Naive thymus-derived CD4-positive, alpha-beta T cell (primary cell): Measurements from ENCODE around the gene GTF3C2. TPM values are rescaled to one million over a fixed set of nuclear protein-coding genes. Genes with fewer than 3 reads are reported as not detected.

Experiments
- ATAC-seq: fragments of 150-1000 bp; cut with Tn5 transposase; 2 replicates; pipeline ENCODE4 v1.10.0; 2021; ENCODE audit warnings: mild to moderate bottlenecking, moderate library complexity
- CTCF ChIA-PET: fragments of 350-600 bp; sonication (Branson Sonifier 250); formaldehyde crosslinking; loops from one replicate; lab custom pipeline; 2021; ENCODE audit warnings: antibody characterized with exemption; lab: Charles Lee
- POLR2A ChIA-PET: fragments of 350-600 bp; sonication (Branson Sonifier 250); formaldehyde crosslinking; loops from one replicate; lab custom pipeline; 2021; ENCODE audit warnings: antibody characterized with exemption, inconsistent platforms; lab: Charles Lee
- DNase-seq, 9 donors: peaks; one replicate each; pipeline versions ENCODE4 v3.0.0 to v3.0.0-alpha.2; 2020 to 2022; ENCODE audit warnings: mixed read lengths in 1 of 9
- H3K27ac ChIP-seq: one replicate; pipeline ENCODE4 v1.7.0; 2013; ENCODE audit warnings: mild to moderate bottlenecking, low read depth, low read length, moderate library complexity
- H3K27me3 ChIP-seq, 2 donors: one replicate each; pipeline ENCODE4 v1.7.0; 2013; ENCODE audit warnings: low read length in 2 of 2, mild to moderate bottlenecking in 2 of 2, moderate library complexity in 2 of 2; ENCODE audit not compliant: control insufficient read depth in 2 of 2, insufficient read depth in 2 of 2
- H3K36me3 ChIP-seq, 3 experiments: 1 replicate in 2 of 3; 2 replicates in 1 of 3; pipeline ENCODE4 v1.7.0; 2013; ENCODE audit warnings: low read length in 3 of 3, mild to moderate bottlenecking in 3 of 3, moderate library complexity in 1 of 3; ENCODE audit not compliant: insufficient read depth in 3 of 3, control insufficient read depth in 2 of 3
- H3K4me1 ChIP-seq, 2 donors: one replicate each; pipeline ENCODE4 v1.7.0; 2013; ENCODE audit warnings: low read length in 2 of 2, mild to moderate bottlenecking in 2 of 2, moderate library complexity in 1 of 2; ENCODE audit not compliant: control insufficient read depth in 2 of 2, insufficient read depth in 2 of 2
- H3K4me3 ChIP-seq: 2 replicates; pipeline ENCODE4 v1.7.0; 2013; ENCODE audit warnings: mild to moderate bottlenecking, low read length
- H3K9me3 ChIP-seq, 3 experiments: 1 replicate in 2 of 3; 2 replicates in 1 of 3; pipeline ENCODE4 v1.7.0; 2013; ENCODE audit warnings: low read length in 3 of 3; ENCODE audit not compliant: control insufficient read depth in 2 of 3
- H3K27ac Mint-ChIP-seq, 9 donors: one replicate each; pipeline ENCODE4 v1.8.0; 2020 to 2022; ENCODE audit warnings: mixed read lengths in 9 of 9, mild to moderate bottlenecking in 8 of 9, moderate library complexity in 5 of 9, inconsistent platforms in 2 of 9
- H3K27me3 Mint-ChIP-seq, 5 donors: one replicate each; pipeline ENCODE4 v1.8.0; 2021 to 2022; ENCODE audit warnings: mixed read lengths in 5 of 5, mild to moderate bottlenecking in 1 of 5
- H3K36me3 Mint-ChIP-seq, 5 donors: one replicate each; pipeline ENCODE4 v1.8.0; 2020 to 2022; ENCODE audit warnings: mixed read lengths in 5 of 5, mild to moderate bottlenecking in 3 of 5, inconsistent platforms in 1 of 5
- H3K4me1 Mint-ChIP-seq, 7 donors: one replicate each; pipeline ENCODE4 v1.8.0; 2020 to 2022; ENCODE audit warnings: mixed read lengths in 7 of 7, mild to moderate bottlenecking in 3 of 7, inconsistent platforms in 1 of 7
- H3K4me3 Mint-ChIP-seq, 10 donors: one replicate each; pipeline ENCODE4 v1.8.0; 2020 to 2022; ENCODE audit warnings: mild to moderate bottlenecking in 10 of 10, mixed read lengths in 10 of 10, moderate library complexity in 6 of 10, inconsistent platforms in 2 of 10
- H3K9me3 Mint-ChIP-seq, 11 donors: one replicate each; pipeline ENCODE4 v1.8.0; 2020 to 2022; ENCODE audit warnings: mixed read lengths in 11 of 11, mild to moderate bottlenecking in 4 of 11, inconsistent platforms in 1 of 11, moderate library complexity in 1 of 11
- intact Hi-C, 2 donors: fragments of 100-400 bp; cut with micrococcal nuclease; formaldehyde crosslinking; loops; one replicate each; pipeline ENCODE4 v1.15.1; 2023
- polyA plus RNA-seq, 2 donors: library from polyadenylated mRNA; unstranded; fragments of 300-500 nt; fragmentation: Illumina TruSeq; gene quantifications; one replicate each; pipeline ENCODE4 v1.2.3, GENCODE V29; 2021
- total RNA-seq, 6 experiments: library from RNA in 5 of 6; stranded (reverse) in 5 of 6; gene quantifications; 1 replicate in 5 of 6; 2 replicates in 1 of 6; pipeline ENCODE4 v1.2.3 and lab custom pipeline; 2021 to 2026

GTF3C2 gene
- total and polyA plus RNA-seq, 7 experiments from 2014 or later = 26.6 to 106 (median 77.9) TPM

GRCh38 chr2:27336173-27336572, 20.4 kb downstream of the GTF3C2 start:
- Mint-ChIP-seq H3K4me1 (peaks cover 0 to 10% (median 0%) of the 10 kb centered on the region in 7 donors), H3K4me3 (no peak overlapping the region), H3K27me3 (no peaks in the 10 kb centered on the region), H3K9me3 (no peaks in the 10 kb centered on the region), H3K36me3 (peaks cover 6 to 47% (median 21%) of the 10 kb centered on the region in 5 donors), H3K27ac (no peak overlapping the region)
- POLR2A ChIA-PET = interaction anchor here (0.9 to 2.2 kb wide), 2 partner anchors 12 to 24 kb away, joined by 4 to 7 read pairs; no protein-coding TSS in a partner anchor
- Histone ChIP-seq H3K4me1 (no peaks in the 10 kb centered on the region), H3K9me3 (no peaks in the 10 kb centered on the region), H3K36me3 (peaks cover 13 to 74% (median 25%) of the 10 kb centered on the region in 3 experiments), H3K27ac (no peak overlapping the region), H3K27me3 (no peaks in the 10 kb centered on the region), H3K4me3 (no peak overlapping the region)
- ATAC-seq = no peak
- intact Hi-C loops = no loop called here
- no peak for DNase-seq
- CTCF ChIA-PET = no interaction called here

- peaks cover 0 to 10% (median 0%) of the 10 kb centered on the region in 7 donors for H3K4me1 Mint-ChIP-seq
- Histone ChIP-seq H3K27ac (no peak overlapping the region), H3K27me3 (no peaks in the 10 kb centered on the region), H3K4me1 (no peaks in the 10 kb centered on the region), H3K9me3 (no peaks in the 10 kb centered on the region), H3K4me3 (no peak overlapping the region), H3K36me3 (peaks cover 13 to 78% (median 25%) of the 10 kb centered on the region in 3 experiments)
- H3K27me3 Mint-ChIP-seq = no peaks in the 10 kb centered on the region
- H3K9me3 Mint-ChIP-seq = no peaks in the 10 kb centered on the region
- H3K27ac Mint-ChIP-seq = peak overlapping the region in 2 of 9 donors; percentile 15 to 70
- peaks cover 6 to 43% (median 24%) of the 10 kb centered on the region in 5 donors for H3K36me3 Mint-ChIP-seq
- POLR2A ChIA-PET = interaction anchor here (0.9 kb wide), 1 partner anchor 25 kb away, joined by 4 read pairs; no protein-coding TSS in a partner anchor
- ATAC-seq (no peak), DNase-seq (no peak)
- H3K4me3 Mint-ChIP-seq = no peak overlapping the region
- intact Hi-C loops = no loop called here
- CTCF ChIA-PET = interaction anchor here (1.5 kb wide), 1 partner anchor 12 kb away, joined by 3 read pairs; the partner anchor contains the start of gene MPV17
Observed at GRCh38 chr2:27335311-27335710, 21.3 kb downstream of the GTF3C2 start.

- Histone ChIP-seq H3K27ac (peak overlapping the region; percentile 23), H3K4me3 (no peak overlapping the region), H3K9me3 (no peaks in the 10 kb centered on the region), H3K4me1 (peaks cover 17 to 22% of the 10 kb centered on the region in 2 donors), H3K36me3 (peaks cover 11 to 44% (median 20%) of the 10 kb centered on the region in 3 experiments), H3K27me3 (no peaks in the 10 kb centered on the region)
- no peak for ATAC-seq
- Mint-ChIP-seq H3K4me3 (peak overlapping the region in 9 of 10 donors; percentile 3 to 99 (median 45)), H3K27ac (peak overlapping the region in 8 of 9 donors; percentile 46 to 100 (median 98)), H3K27me3 (no peaks in the 10 kb centered on the region), H3K4me1 (peaks cover 14 to 30% (median 23%) of the 10 kb centered on the region in 7 donors), H3K9me3 (peaks cover 0 to 2% (median 0%) of the 10 kb centered on the region in 11 donors), H3K36me3 (peaks cover 10 to 40% (median 23%) of the 10 kb centered on the region in 5 donors)
- POLR2A ChIA-PET = interaction anchor here (0.6 to 4.7 kb wide), 7 partner anchors 8 to 113 kb away, joined by 3 to 40 read pairs (median 5); partner anchors contain the start of genes ATRAID, EIF2B4, SLC5A6 and SNX17
- no peak for DNase-seq
- CTCF ChIA-PET = interaction anchor here (0.6 kb wide), 1 partner anchor 16 kb away, joined by 8 read pairs; no protein-coding TSS in a partner anchor
- intact Hi-C loops = no loop called here
Observed at GRCh38 chr2:27324720-27325119, 31.8 kb downstream of the GTF3C2 start.

GRCh38 chr2:27323596-27324285, 32.8 kb downstream of the GTF3C2 start:
- Histone ChIP-seq H3K9me3 (no peaks in the 10 kb centered on the region), H3K36me3 (peaks cover 4 to 34% (median 10%) of the 10 kb centered on the region in 3 experiments), H3K4me3 (peak overlapping the region; percentile 99), H3K27ac (peak overlapping the region; percentile 95), H3K4me1 (peaks cover 17 to 22% of the 10 kb centered on the region in 2 donors), H3K27me3 (no peaks in the 10 kb centered on the region)
- Mint-ChIP-seq H3K4me1 (peaks cover 14 to 30% (median 23%) of the 10 kb centered on the region in 7 donors), H3K4me3 (peak overlapping the region; percentile 91 to 100 (median 99)), H3K27me3 (no peaks in the 10 kb centered on the region), H3K36me3 (peaks cover 10 to 31% (median 19%) of the 10 kb centered on the region in 5 donors), H3K9me3 (peaks cover 0 to 2% (median 0%) of the 10 kb centered on the region in 11 donors), H3K27ac (peak overlapping the region; percentile 93 to 100 (median 99))
- intact Hi-C loops = loop anchor here (1.0 to 2.0 kb wide), 13 partner anchors 33 to 538 kb away; partner anchors contain the start of genes CAD (in 2 of the 2), EIF2B4 (in 2 of the 2), PPM1G (in 2 of the 2) and PREB (in 2 of the 2)
- ChIA-PET CTCF (interaction anchor here (1.2 to 2.6 kb wide), 3 partner anchors 20 to 105 kb away, joined by 4 to 9 read pairs (median 6); partner anchors contain the start of gene NRBP1), POLR2A (interaction anchor here (0.6 to 4.7 kb wide), 20 partner anchors 9 to 273 kb away, joined by 3 to 40 read pairs (median 5); partner anchors contain the start of genes AGBL5, ATRAID, EIF2B4 and GTF3C2)
- DNase-seq (no peak), ATAC-seq (no peak)

- Mint-ChIP-seq H3K36me3 (peaks cover 10 to 24% (median 14%) of the 10 kb centered on the region in 5 donors), H3K27me3 (no peaks in the 10 kb centered on the region), H3K27ac (peak within 1 kb of the TSS; percentile 93 to 100 (median 99)), H3K9me3 (peaks cover 0 to 2% (median 0%) of the 10 kb centered on the region in 11 donors), H3K4me3 (peak within 1 kb of the TSS; percentile 91 to 100 (median 99)), H3K4me1 (peaks cover 14 to 30% (median 23%) of the 10 kb centered on the region in 7 donors)
- POLR2A ChIA-PET = interaction anchor here (0.6 to 4.7 kb wide), 26 partner anchors 9 to 272 kb away, joined by 3 to 40 read pairs (median 4); partner anchors contain the start of genes AGBL5, ATRAID, EIF2B4 and GTF3C2
- DNase-seq (peak; percentile 65 to 87 (median 82)), ATAC-seq (peak; percentile 98)
- Histone ChIP-seq H3K27ac (peak within 1 kb of the TSS; percentile 95), H3K4me1 (peaks cover 17 to 22% of the 10 kb centered on the region in 2 donors), H3K9me3 (no peaks in the 10 kb centered on the region), H3K27me3 (no peaks in the 10 kb centered on the region), H3K4me3 (peak within 1 kb of the TSS; percentile 99), H3K36me3 (peaks cover 0 to 26% (median 3%) of the 10 kb centered on the region in 3 experiments)
- CTCF ChIA-PET = interaction anchor here (0.9 to 2.6 kb wide), 5 partner anchors 12 to 272 kb away, joined by 3 to 9 read pairs (median 4); partner anchors contain the start of gene NRBP1
- intact Hi-C loops = loop anchor here (1.0 to 2.0 kb wide), 13 partner anchors 33 to 538 kb away; partner anchors contain the start of genes CAD (in 2 of the 2), EIF2B4 (in 2 of the 2), PPM1G (in 2 of the 2) and PREB (in 2 of the 2)
Observed at GRCh38 chr2:27322766-27323595, 33.6 kb downstream of the GTF3C2 start, which contains the start of gene MPV17. Gene MPV17, minus strand, starts transcription at chr2:27323097. Its CDS starts 580 bp downstream, at chr2:27322517.
